ENCODE results near the gene ARSG.

The ARSG gene

GRCh38 chr17:68432086-68432864, 141.0 kb downstream of the ARSG start:
- no peak for FAIRE-seq

- no peak for FAIRE-seq
These were observed 141.9 kb downstream of the ARSG start for GRCh38 chr17:68433211-68433610.

DNA sequence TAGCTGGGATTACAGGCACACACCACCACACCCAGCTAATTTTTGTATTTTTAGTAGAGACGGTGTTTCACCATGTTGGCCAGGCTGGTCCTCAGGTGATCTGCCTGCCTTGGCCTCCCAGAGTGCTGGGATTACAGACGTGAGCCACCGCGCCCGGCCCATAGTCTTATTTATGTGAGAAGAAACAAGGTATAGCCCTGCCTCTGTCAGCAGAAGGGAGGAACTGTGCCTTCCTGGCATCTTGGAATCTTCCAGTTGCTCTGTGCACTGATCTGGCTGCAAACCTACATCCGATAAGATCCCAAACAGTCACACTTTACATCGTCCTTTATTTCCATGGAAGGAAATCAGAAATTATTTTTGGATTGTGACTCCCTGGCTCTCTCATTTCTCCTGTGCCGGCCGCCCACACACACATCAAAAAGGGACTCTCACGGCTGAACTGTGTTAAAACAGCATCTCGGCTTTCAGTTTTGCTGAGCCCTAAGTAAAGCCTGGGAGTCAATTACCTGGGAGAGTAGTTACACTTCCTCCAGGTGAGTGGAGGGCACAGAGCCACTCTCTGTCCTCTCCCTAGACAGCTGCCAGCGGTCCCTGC, 142.7 kb downstream of the ARSG start:
- FAIRE-seq, result no peak

DNA sequence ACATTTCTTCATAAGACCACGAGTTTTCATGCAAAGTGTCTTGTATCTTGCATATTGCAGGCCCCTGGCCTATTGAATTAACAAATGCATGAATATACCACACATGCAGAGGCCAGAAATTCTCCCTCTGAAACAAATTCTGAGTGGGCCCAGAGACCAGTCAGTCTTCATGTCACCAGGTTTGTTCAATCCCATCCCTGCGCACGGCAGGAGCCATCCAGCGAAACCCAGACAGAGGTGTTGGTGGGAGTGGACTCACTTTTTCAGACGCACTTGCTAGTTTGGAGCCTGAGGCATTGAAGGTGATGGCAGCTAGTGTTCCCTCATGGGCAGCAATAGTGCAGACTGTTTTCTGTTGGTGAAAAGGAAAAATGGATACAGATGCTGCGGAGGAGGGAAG, 144.1 kb downstream of the ARSG start:
- FAIRE-seq, result no peak

DNA sequence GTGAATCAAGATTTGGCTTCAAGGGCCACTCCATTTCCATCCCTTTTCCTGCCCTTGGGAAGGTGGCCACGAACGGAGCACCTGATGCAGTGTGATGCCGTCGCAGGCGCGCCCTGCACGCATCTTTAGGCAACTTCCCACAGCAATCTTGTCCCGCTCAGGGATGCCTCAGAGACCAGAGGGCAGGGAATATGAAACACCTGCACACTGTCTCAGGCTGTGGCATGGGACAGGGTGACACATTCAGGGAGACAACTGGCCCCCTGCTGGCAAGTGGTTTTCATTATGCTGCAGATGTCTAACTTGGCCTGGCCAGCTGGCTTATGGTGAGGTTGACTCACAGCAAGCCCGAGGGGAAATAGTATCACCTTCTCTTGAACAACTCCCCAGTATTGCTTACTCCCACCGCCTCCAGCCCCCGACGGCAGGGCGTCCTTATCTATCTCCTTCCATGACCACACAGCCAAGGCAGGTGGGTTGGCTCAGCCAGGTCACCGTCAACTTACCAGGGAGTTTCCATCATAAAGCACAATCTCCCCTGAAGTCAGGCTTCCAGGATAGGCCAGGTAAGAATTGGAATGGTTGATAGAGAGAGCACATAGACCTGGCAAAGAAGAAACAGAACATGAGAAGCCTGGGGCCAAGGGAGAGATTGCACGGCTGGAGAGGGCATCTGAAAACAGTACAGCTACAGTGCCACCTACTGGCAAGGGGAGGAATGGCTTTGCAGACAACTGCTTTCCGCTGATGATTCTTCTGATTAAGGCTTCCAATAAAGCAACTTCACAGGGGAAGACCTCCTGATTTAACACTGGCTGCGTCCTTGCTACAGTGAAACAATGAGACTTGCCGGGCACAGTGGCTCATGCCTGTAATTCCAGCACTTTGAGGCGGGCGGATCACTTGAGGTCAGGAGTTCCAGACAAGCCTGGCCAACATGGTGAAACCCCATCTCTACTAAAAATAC, 144.9 kb downstream of the ARSG start:
- no peak for FAIRE-seq

DNA sequence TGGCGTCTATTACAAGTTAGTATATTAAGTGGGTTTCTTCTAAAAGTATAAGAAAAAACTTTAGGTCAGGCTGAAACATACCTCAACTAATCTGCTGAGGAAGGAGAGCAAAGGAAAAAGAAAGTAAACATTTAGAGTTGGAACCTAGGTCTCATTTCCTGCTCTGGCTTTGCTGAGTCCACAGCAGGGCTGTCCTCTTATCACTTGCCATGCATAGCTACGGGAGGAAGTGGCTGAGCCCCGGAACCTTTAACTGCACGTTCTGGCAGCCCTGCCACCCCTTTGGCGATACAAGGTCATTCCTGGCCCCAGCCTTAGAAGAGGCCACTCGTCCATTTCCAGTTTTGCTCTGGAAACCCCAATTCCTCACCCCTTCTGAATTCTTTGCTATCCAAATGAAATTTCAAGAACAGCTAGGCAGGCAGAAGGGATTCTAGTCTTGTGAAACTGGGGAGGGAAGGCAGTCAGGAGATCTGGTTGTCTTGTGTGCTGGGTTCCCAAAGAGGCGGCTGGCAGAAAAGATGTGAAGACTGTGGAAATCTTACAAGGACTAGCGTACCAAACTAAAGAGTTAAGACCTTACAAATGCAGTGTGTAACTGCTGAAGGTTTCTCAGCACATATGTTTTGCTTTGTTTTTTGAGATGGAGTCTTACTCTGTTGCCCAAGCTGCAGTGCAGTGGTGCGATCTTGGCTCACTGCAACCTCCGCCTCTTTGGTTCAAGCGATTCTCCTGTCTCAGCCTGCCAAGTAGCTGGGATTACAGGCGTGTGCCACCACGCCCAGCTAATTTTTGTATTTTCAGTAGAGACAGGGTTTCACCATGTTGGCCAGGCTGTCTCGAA, 146.9 kb downstream of the ARSG start:
- no peak for FAIRE-seq

GRCh38 chr17:68439656-68440290, 148.5 kb downstream of the ARSG start:
- no peak for FAIRE-seq

DNA sequence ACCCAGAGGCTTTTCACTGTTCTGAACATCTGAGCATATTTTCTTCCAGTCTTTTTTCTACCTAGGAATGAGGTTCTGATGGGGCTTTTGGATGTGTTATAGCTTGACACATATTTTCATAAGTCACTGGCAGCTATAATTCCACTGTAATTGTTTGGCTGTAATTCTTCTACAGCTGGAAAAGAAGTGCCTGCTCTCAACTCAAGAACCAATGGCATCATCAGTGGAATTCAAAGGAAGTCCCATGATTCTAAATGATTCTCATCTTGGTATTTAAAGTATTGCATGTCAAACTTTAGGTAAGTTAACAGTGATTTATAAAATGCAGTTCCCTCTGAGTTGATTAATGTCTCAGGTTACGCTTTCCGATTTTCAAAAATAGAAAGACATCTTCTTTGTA, 149.2 kb downstream of the ARSG start:
- no peak for FAIRE-seq

- no peak for FAIRE-seq
These were observed 149.9 kb downstream of the ARSG start for GRCh38 chr17:68441070-68441770.

DNA sequence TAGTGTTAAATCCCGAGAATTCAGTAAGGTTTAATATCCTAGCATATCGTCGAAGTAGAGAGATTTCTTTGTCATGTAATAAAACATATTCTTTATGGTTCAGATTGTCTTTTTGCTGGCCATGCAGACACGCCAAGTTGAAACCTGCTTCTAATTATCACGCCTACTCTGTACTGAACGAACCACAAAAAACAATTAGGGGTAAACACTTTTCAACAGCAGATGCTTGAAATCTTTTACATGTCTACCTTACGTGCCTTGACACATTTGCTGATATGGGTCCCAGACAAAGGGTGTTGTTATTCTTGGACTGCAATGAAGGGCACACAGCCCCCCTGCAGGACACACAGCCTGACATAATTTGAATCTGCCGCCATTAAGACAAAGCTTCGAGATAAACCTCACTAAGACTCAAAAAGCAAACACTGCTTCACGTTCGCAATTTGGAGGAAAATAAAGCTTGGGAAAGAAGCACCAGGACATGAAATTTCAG, 152.7 kb downstream of the ARSG start:
- FAIRE-seq, result no peak

DNA sequence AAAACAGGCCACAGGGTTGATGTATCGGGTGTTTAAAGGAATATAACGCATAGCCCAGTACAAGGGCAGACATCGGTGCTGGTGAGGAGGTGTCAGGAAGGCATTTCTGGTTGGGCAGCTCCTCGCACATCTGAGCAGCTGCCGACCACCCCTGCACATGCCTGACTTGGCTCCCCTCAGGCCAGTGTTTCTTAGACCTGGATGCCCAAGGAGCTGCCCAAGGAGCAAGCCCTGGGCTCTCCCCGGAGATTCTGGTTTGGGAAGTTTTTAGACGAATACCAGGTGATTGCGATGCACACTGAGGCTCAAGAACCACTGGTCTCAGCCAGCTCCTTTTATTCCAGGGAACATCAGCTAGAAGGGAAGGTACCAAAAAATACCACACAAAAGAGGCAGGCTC, 154.4 kb downstream of the ARSG start:
- FAIRE-seq, result no peak

DNA sequence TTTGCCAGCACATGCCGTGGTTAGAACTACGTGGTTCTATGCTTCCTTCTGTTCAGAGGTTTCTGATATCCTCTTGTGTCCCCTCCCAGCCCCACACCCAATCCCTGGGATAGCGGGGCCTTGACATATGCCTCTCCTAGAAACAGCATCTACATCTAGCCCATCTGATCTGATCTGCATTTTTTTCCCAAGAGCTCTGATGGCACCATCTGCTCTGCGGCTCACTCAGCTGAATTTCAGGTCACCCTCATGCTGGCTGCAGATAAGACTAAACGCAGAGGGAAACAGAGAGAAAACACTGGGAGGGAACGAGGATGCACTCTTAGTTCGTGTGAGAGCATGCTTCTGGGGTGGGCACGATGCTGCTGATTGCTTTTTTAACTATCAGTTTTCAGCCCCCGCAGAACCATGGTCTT, 155.3 kb downstream of the ARSG start:
- no peak for FAIRE-seq

DNA sequence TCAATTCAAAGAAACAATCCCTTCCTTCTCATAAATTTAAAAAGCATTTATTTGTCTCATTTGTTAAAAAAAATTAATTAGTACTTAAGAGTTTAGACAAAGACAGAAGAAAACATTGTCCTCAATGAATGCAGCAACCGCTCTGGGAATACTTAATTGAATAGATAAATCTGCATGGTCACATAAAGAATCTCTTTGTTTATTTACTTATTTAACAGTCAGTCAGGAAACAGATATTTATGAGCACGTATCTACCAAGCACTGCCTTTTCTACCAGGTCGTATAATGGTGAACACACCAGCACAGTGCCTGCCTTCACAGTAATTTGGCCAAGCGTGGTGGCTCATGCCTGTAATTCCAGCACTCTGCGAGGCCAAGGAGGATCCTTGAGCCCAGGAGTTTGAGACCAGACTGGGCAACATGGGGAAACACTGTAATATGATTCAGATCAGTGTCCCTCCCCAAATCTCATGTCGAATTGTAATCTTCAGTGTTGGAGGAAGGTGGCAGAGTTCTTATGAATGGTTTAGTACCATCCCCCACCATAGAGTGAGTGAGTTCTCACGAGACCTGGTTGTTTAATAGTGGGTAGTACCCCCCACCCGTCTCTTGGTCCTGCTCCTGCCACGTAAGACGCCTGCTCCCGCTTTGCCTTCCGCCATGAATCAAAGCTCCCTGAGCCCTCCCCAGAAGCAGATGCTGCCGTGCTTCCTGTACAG, 157.9 kb downstream of the ARSG start:
- FAIRE-seq, result no peak

- no peak for FAIRE-seq
These were observed 159.1 kb downstream of the ARSG start for GRCh38 chr17:68450391-68450790.

DNA sequence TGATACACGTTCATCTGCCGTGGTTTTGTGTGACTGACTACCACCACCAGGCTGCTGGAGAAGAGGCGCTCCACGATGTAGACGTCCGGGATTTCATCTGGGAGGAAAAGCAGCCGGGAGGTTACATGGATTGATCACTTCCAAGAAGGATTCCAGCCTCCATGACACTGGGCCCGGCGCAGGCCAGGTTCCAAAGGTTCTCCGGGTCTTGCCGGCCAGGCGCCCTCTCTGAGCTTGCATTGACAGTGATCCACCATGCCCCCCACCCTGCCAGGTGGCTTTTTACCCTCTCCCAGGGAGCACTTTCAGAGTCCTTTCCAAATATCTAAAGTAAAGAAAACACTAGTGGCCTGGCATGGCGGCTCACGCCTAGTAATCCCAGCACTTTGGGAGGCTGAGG, 159.5 kb downstream of the ARSG start:
- FAIRE-seq, result no peak

- no peak for FAIRE-seq
These were observed 160.5 kb downstream of the ARSG start for GRCh38 chr17:68451670-68452354.

DNA sequence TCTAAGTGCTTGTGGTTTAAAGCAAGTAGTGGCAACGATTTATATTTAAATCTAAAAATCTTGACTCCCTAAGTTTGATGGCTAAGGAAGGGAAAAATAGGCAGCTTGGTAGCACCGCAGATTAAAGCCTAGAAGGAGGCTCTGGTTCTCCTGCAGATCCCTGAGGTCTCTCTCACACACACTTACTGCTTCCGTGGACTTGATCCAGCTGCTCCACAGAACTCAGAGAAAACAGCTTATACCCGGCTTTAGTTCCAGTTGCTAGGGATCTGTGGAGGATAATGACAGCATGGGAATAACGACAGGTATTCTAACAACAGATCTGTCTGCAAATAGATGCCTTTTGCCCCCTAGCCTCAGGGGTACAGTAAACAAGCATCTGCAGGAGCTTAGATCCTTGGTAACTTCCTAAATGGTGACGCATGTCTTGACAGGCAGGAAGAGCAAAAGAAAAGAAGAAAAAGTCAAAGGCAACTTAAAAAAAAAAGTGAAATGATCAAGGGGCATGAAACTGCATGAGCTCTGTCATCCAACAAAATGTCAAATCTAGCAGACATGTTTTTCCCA, 161.5 kb downstream of the ARSG start:
- no peak for FAIRE-seq

GRCh38 chr17:68453991-68454665, 162.8 kb downstream of the ARSG start:
- no peak for FAIRE-seq

- no peak for FAIRE-seq
These were observed 164.6 kb downstream of the ARSG start for GRCh38 chr17:68455901-68456338.
